ENCODE data around the gene MINDY1.

DNA sequence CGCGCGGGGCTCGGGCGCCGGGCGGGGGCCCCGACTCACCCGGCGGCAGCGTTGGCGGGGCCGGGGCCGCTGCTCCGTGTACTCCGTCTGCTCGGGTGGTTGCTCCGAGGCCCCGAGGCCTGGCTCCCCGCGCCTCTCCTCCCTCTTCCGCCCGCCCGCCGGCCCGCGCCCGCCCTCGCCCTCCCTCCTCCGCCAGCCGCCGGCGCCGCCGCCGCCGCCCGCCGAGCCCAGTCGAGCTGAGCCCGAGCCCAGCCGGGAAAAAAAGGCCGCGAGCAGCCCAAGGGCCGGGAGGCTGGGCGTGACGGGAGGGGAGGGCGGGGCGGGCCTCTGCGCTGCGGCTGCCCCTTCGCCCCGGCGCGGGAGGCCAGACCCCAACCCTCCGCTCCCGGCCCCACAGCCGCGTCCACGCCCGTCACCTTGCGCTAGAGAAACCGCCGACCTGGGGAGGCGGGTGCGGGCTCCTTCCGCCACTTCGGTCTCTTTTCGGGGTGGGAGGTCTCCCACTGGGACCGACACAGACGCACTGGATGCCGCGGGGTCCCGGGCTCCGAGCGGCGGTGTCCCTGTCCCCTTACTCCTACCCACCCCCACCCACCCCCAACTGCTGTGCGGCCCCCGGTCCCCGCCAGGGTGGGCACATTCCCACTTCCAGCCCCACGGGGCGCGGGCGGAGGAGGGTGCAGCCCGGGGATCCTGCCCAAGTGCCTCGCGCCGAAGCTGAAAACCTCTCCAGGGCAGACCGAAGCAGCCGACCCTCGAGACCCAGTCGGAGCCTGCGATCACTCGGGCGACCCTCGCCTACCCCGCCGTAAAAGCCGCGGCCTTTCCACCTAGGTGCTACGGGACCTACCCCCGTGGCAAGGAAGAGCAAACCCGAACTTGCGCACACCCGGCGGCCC is 31.9 kb downstream of the MINDY1 start, which contains the start of gene CERS2:
- TF ChIP-seq POLR2A (IDR thresholded peaks at IDR 0.05): no peak
- TF ChIP-seq, protein P1, sequence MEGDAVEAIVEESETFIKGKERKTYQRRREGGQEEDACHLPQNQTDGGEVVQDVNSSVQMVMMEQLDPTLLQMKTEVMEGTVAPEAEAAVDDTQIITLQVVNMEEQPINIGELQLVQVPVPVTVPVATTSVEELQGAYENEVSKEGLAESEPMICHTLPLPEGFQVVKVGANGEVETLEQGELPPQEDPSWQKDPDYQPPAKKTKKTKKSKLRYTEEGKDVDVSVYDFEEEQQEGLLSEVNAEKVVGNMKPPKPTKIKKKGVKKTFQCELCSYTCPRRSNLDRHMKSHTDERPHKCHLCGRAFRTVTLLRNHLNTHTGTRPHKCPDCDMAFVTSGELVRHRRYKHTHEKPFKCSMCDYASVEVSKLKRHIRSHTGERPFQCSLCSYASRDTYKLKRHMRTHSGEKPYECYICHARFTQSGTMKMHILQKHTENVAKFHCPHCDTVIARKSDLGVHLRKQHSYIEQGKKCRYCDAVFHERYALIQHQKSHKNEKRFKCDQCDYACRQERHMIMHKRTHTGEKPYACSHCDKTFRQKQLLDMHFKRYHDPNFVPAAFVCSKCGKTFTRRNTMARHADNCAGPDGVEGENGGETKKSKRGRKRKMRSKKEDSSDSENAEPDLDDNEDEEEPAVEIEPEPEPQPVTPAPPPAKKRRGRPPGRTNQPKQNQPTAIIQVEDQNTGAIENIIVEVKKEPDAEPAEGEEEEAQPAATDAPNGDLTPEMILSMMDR (IDR thresholded peaks at IDR 0.05): no peak

Data from breast epithelium (tissue), 3 donors.